ENCODE measurements around the gene COX5A.

- no peak for TF ChIP-seq CTCF (IDR thresholded peaks at IDR 0.05)
- TF ChIP-seq EZH2 (IDR thresholded peaks at IDR 0.05; ENCODE audit: borderline replicate concordance, insufficient read depth, low read depth, low read length, poor library complexity, severe bottlenecking) = peak; percentile 55
These were observed 20.5 kb upstream of the COX5A start for GRCh38 chr15:74958320-74958907.
